ENCODE results near the gene USH2A. TPM values are rescaled to one million over a fixed set of nuclear protein-coding genes. Genes with fewer than 3 reads are reported as not detected.

USH2A gene
- total RNA-seq, 6 donors from 2014 or later = under 0.01 to 0.11 TPM; not detected in 4

DNA sequence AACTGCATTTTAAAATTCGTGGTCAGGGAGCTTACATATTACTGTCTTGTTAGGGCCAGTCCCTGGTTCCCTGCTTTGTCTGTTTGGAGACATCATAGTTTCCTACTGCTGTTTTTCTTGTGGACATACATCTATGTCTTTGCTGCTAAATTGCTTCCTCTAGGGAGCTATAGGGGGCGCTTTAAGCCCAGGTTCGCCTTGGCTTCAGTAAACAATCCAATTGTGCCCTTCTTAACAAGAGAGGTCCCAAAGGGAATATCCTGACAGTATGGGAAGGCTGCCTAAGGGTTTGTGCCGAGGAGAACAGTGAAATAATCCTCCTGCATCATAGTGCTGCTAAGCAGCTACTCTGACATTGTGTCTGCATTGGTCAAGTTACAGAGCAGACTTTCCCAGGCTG is 112.5 kb downstream of the USH2A start:
- no peak overlapping the region for H3K4me3 ChIP-seq
- no peaks in the 10 kb centered on the region for H3K27me3 ChIP-seq
- H3K36me3 ChIP-seq = no peaks in the 10 kb centered on the region
- H3K27ac ChIP-seq = no peak overlapping the region
- ATAC-seq (ENCODE audit: low FRiP score in 2 of 2) = no peak
- H3K9me3 ChIP-seq = no peaks in the 10 kb centered on the region
- WGBS, 2 donors = 4 to 12% methylated on average over 4 of the region's 4 CpGs
- TF ChIP-seq, protein P1, sequence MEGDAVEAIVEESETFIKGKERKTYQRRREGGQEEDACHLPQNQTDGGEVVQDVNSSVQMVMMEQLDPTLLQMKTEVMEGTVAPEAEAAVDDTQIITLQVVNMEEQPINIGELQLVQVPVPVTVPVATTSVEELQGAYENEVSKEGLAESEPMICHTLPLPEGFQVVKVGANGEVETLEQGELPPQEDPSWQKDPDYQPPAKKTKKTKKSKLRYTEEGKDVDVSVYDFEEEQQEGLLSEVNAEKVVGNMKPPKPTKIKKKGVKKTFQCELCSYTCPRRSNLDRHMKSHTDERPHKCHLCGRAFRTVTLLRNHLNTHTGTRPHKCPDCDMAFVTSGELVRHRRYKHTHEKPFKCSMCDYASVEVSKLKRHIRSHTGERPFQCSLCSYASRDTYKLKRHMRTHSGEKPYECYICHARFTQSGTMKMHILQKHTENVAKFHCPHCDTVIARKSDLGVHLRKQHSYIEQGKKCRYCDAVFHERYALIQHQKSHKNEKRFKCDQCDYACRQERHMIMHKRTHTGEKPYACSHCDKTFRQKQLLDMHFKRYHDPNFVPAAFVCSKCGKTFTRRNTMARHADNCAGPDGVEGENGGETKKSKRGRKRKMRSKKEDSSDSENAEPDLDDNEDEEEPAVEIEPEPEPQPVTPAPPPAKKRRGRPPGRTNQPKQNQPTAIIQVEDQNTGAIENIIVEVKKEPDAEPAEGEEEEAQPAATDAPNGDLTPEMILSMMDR (IDR thresholded peaks at IDR 0.05) = peak in 4 of 6 experiments; percentile 10 to 38 (median 25)
- TF ChIP-seq POLR2AphosphoS5 (IDR thresholded peaks at IDR 0.05) = no peak
- no peaks in the 10 kb centered on the region for H3K4me1 ChIP-seq
- no peak for DNase-seq

DNA sequence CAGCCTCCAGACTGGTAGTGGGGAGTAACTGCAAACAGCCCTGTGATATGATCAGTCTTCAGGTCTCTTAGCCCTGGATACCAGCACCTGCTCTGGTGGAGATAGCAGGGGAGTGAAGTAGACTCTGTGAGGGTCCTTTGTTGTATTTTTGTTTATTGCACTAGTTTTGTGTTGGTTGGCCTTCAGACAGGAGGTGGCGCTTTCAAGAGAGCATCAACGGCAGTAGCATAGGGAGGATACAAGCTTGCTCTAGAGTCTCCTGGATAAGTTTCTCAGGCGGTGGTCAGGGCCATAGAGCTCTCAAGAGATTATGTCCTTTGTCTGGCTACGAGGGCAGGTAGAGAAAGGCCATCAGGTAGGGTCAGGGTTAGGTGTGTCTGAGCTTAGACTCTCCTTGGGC is 116.4 kb downstream of the USH2A start:
- Histone ChIP-seq H3K4me1 (no peaks in the 10 kb centered on the region), H3K27ac (no peak overlapping the region), H3K4me3 (no peak overlapping the region), H3K27me3 (no peaks in the 10 kb centered on the region), H3K36me3 (no peaks in the 10 kb centered on the region), H3K9me3 (no peaks in the 10 kb centered on the region)
- DNase-seq = no peak
- no peak for ATAC-seq (ENCODE audit: low FRiP score in 2 of 2)
- WGBS, 2 donors = 84% methylated on average over 4 of the region's 4 CpGs
- no peak for TF ChIP-seq POLR2AphosphoS5 (IDR thresholded peaks at IDR 0.05)
- TF ChIP-seq EP300 (IDR thresholded peaks at IDR 0.05) = no peak
- TF ChIP-seq, protein P1 (IDR thresholded peaks at IDR 0.05) = no peak

DNA sequence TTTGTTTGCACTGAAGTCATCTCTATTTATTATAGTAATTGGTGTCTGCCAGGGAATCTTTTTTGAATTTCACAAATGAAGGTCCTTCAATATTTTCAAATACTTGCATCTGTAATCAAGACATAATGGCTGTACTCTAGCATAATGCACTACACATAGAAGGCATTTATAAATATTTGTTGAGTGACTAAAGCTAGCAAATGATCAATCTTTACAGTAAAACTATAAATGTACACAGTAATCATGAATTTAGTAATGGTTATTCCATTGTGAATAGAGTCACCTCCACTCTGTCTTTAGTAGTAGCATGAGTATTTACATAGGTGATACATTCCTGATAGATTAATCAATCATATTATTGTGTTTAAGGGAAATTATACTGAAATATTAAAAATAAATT is 119.6 kb downstream of the USH2A start:
- no peak overlapping the region for H3K4me3 ChIP-seq

DNA sequence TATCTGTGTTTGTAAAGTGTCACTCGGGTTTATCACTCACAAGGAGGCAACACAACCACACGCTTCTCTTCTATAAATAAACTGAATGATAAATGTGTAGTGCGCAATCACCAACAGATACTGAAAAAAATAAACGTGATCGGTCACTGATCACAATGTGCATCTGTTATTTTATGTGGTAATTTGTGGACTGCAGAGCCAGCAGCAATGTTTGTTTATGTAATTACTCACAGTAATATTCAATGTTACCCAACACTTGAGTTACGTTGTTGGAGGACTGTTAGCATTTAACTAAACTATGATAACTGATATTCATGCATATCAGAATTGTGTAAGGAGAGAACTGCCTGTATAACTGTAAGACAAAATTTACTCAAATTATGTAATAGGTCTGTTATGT is 129.6 kb downstream of the USH2A start:
- no peaks in the 10 kb centered on the region for H3K9me3 ChIP-seq
- WGBS, 2 donors = 44 to 53% methylated on average over 6 of the region's 6 CpGs
- no peak for ATAC-seq (ENCODE audit: low FRiP score in 2 of 2)
- H3K4me3 ChIP-seq = no peak overlapping the region
- H3K36me3 ChIP-seq = no peaks in the 10 kb centered on the region
- no peak overlapping the region for H3K27ac ChIP-seq
- H3K4me1 ChIP-seq = no peaks in the 10 kb centered on the region
- no peak for DNase-seq
- H3K27me3 ChIP-seq = no peaks in the 10 kb centered on the region
- TF ChIP-seq POLR2A (IDR thresholded peaks at IDR 0.05) (no peak), POLR2AphosphoS5 (IDR thresholded peaks at IDR 0.05) (no peak)
- TF ChIP-seq, protein P1 (IDR thresholded peaks at IDR 0.05) = no peak

More for the DNA sequence above, 119.6 kb downstream of the USH2A start:
- H3K9me3 ChIP-seq = no peaks in the 10 kb centered on the region
- TF ChIP-seq, protein P1 (IDR thresholded peaks at IDR 0.05) = no peak
- TF ChIP-seq POLR2A (IDR thresholded peaks at IDR 0.05) (no peak), POLR2AphosphoS5 (IDR thresholded peaks at IDR 0.05) (no peak), EP300 (IDR thresholded peaks at IDR 0.05) (no peak)
- no peaks in the 10 kb centered on the region for H3K4me1 ChIP-seq
- no peak overlapping the region for H3K27ac ChIP-seq
- DNase-seq = no peak
- no peaks in the 10 kb centered on the region for H3K36me3 ChIP-seq
- no peak for ATAC-seq (ENCODE audit: low FRiP score in 2 of 2)
- H3K27me3 ChIP-seq = no peaks in the 10 kb centered on the region

DNA sequence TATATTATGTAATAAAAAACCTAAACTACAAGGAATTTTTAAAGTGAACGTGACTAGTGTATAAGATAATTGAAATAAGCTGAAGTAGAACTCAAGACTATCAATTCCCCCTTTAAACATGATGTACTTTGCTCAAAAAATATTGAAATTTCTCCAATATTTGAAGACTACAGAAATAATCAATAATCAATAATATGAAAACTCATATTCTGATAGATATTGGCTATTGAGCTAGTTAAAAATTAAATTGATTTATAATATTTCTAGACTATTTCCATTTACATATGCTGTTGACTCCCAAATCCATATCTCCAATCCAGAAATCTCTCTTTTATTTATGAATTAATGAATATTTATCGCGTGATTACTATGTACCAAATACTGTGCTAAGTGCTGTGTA is 133.2 kb downstream of the USH2A start:
- DNase-seq (no peak), ATAC-seq (ENCODE audit: low FRiP score in 2 of 2) (no peak)
- no peak overlapping the region for H3K4me3 ChIP-seq
- H3K36me3 ChIP-seq = no peaks in the 10 kb centered on the region
- no peak overlapping the region for H3K27ac ChIP-seq
- WGBS, 2 donors = 48 to 73% methylated on average over 3 of the region's 3 CpGs
- H3K9me3 ChIP-seq = peaks cover 0 to 4% (median 0%) of the 10 kb centered on the region in 4 donors
- H3K27me3 ChIP-seq = no peaks in the 10 kb centered on the region
- H3K4me1 ChIP-seq = no peaks in the 10 kb centered on the region
- TF ChIP-seq, protein P1 (IDR thresholded peaks at IDR 0.05) = no peak
- TF ChIP-seq EP300 (IDR thresholded peaks at IDR 0.05) (no peak), POLR2AphosphoS5 (IDR thresholded peaks at IDR 0.05) (no peak), POLR2A (IDR thresholded peaks at IDR 0.05) (no peak)
